Heart right ventricle (tissue), 16 donors: ENCODE measurements around the gene NAALADL2. TPM values are rescaled to one million over a fixed set of nuclear protein-coding genes. Genes with fewer than 3 reads are reported as not detected.
"Not testable (repeated sequence)": the region's sequence is repeated elsewhere in the genome, so short reads cannot be mapped to it uniquely, and the experiment has no call there.

ENCODE experiments used
- ATAC-seq, 8 donors: fragments of 200-7000 bp; cut with Tn5 transposase; one replicate each; pipeline ENCODE4 v1.9.1; 2020; ENCODE audit warnings: mild to moderate bottlenecking in 8 of 8, moderate library complexity in 8 of 8, moderate number of reproducible peaks in 1 of 8
- DNase-seq, 2 donors: peaks; one replicate each; pipeline ENCODE4 v3.0.0-alpha.2; 2020
- H3K27ac ChIP-seq, 10 donors: fragments of 200-600 bp; sonication (generic) in 2 of 10; one replicate each; pipeline versions ENCODE4 v1.5.0 to v1.8.0; 2020 to 2022; ENCODE audit warnings: mild to moderate bottlenecking in 3 of 10
- H3K27me3 ChIP-seq, 7 donors: fragments of 200-600 bp; one replicate each; pipeline ENCODE4 v1.8.0; 2021 to 2022; ENCODE audit warnings: mild to moderate bottlenecking in 2 of 7
- H3K36me3 ChIP-seq, 9 donors: fragments of 200-600 bp; sonication (generic) in 1 of 9; one replicate each; pipeline versions ENCODE4 v1.5.0 to v1.8.0; 2020 to 2022; ENCODE audit warnings: mild to moderate bottlenecking in 2 of 9
- H3K4me1 ChIP-seq, 9 donors: fragments of 200-600 bp; sonication (generic) in 1 of 9; one replicate each; pipeline versions ENCODE4 v1.5.0 to v1.8.0; 2020 to 2022; ENCODE audit warnings: mild to moderate bottlenecking in 4 of 9
- H3K4me3 ChIP-seq, 10 donors: fragments of 200-600 bp; sonication (generic) in 2 of 10; one replicate each; pipeline versions ENCODE4 v1.5.0 to v1.8.0; 2020 to 2022; ENCODE audit warnings: mild to moderate bottlenecking in 7 of 10, moderate library complexity in 2 of 10
- H3K9me3 ChIP-seq, 11 donors: fragments of 200-600 bp in 10 of 11; sonication (generic) in 2 of 11; one replicate each; pipeline versions ENCODE4 v1.5.0 to v1.8.0; 2013 to 2022; ENCODE audit warnings: mild to moderate bottlenecking in 2 of 11, control low read depth in 1 of 11, moderate library complexity in 1 of 11
- CTCF ChIP-seq, 9 donors: fragments of 200-600 bp; sonication (generic) in 2 of 9; IDR thresholded peaks; one replicate each; pipeline versions ENCODE4 v1.5.0 to v1.8.0; 2021 to 2022; ENCODE audit warnings: antibody characterized with exemption in 9 of 9, mild to moderate bottlenecking in 5 of 9, moderate library complexity in 1 of 9
- WGBS, 2 donors: extraction: QIAGEN DNeasy Blood & Tissue Kit; methylation state at CpG; one replicate each; pipeline ENCODE4 v1.1.7; 2013; ENCODE audit warnings: inconsistent platforms in 1 of 2; 5-methylcytosine and 5-hydroxymethylcytosine counted together
- intact Hi-C, 10 donors: fragments of 100-400 bp; cut with DNase I; formaldehyde crosslinking; loops; one replicate each; pipeline versions ENCODE4 v1.11.1 to v1.14.2; 2022
- polyA plus RNA-seq, 2 donors: library from polyadenylated mRNA; stranded (reverse); fragments of 200-250 nt; gene quantifications; one replicate each; pipeline ENCODE4 v1.2.3, GENCODE V29; 2013
- total RNA-seq, 10 donors: library from RNA; stranded (reverse); fragmentation: NEBNext Ultra II Directional in 3 of 10; extraction: Animal tissue kit (Norgen Biotek cat#: 25700) in 3 of 10; gene quantifications; one replicate each; pipeline versions ENCODE4 v1.2.1 to v1.2.4, GENCODE V29; 2021 to 2023
- donor health status: Arrhythmogenic right ventricular cardiomyopathy.
- donor health status: ischemic (EF 13 %, LVEDD 7.1; RV severe dilation, severe dysfunction).
- donor health status: healthy with polysubstance abuse.
- donor health status: DM: no; HTN: yes; CAD: no.
- donor health status: DM: no; HTN: no; CAD: no.
- donor health status: ischemic (EF 25% LVEDD 6.9; RV normal size, moderate dysfunction).
- donor health status: ischemic (EF 25% LVEDD 5.7; RV mildly dilated, moderate dysfunction).
- donor health status: healthy.
- donor health status: DM: yes; HTN: yes; CAD: no.
- donor health status: Ischemic cardiomyopathy.
- donor health status: ischemic (EF 35%, LVEDD 5.7; RV mildly dilated, moderate dysfunction).
- donor health status: nonischemic (EF 11% LVEDD 7.7; RV severe dilation, severe dysfunction).
- donor health status: DM: yes; HTN: yes; CAD: no.
- donor health status: PGD.
- donor health status: ischemic (EF 29% LVEDD 5.4; RV normal size, mild dysfunction).
- donor health status: nonischemic (EF 23%, LVEDD 6.1; RV moderate dilation, normal function).

NAALADL2 gene
- total and polyA plus RNA-seq, 12 donors = 0.36 to 11.9 (median 5.2) TPM

- intact Hi-C loops = no loop called here
- H3K4me1 ChIP-seq = no peaks in the 10 kb centered on the region
- ATAC-seq = no peak
- DNase-seq = no peak
- no peaks in the 10 kb centered on the region for H3K36me3 ChIP-seq
- no peak overlapping the region for H3K4me3 ChIP-seq
- H3K9me3 ChIP-seq = no peaks in the 10 kb centered on the region
- H3K27me3 ChIP-seq = no peaks in the 10 kb centered on the region
- no peak for TF ChIP-seq CTCF (IDR thresholded peaks at IDR 0.05)
- H3K27ac ChIP-seq = no peak overlapping the region
Measured at GRCh38 chr3:175270866-175271265, 411.7 kb downstream of the NAALADL2 start.

GRCh38 chr3:175271465-175271864 lies 412.3 kb downstream of the NAALADL2 start:
- intact Hi-C loops, H3K4me1 ChIP-seq, ATAC-seq, H3K27ac ChIP-seq, H3K36me3 ChIP-seq, H3K27me3 ChIP-seq, H3K9me3 ChIP-seq, DNase-seq, H3K4me3 ChIP-seq: not testable (repeated sequence)
- 95% methylated on average over 11 of the region's 11 CpGs for WGBS, 2 donors

GRCh38 chr3:175272392-175272791 lies 413.3 kb downstream of the NAALADL2 start:
- DNase-seq = no peak
- intact Hi-C loops = no loop called here
- Histone ChIP-seq H3K27me3 (no peaks in the 10 kb centered on the region), H3K4me1 (no peaks in the 10 kb centered on the region), H3K4me3 (no peak overlapping the region), H3K9me3 (no peaks in the 10 kb centered on the region), H3K27ac (no peak overlapping the region), H3K36me3 (no peaks in the 10 kb centered on the region)
- WGBS, 2 donors = 97% methylated on average over 1 of the region's 1 CpG
- no peak for ATAC-seq
- TF ChIP-seq CTCF (IDR thresholded peaks at IDR 0.05) = no peak

GRCh38 chr3:175273573-175273972 lies 414.4 kb downstream of the NAALADL2 start:
- H3K9me3 ChIP-seq = no peaks in the 10 kb centered on the region
- ATAC-seq (no peak), DNase-seq (no peak)
- no peak for TF ChIP-seq CTCF (IDR thresholded peaks at IDR 0.05)
- H3K4me1 ChIP-seq = no peaks in the 10 kb centered on the region
- 90 to 95% methylated on average over 4 of the region's 4 CpGs for WGBS, 2 donors
- H3K27ac ChIP-seq = no peak overlapping the region
- no peak overlapping the region for H3K4me3 ChIP-seq
- H3K27me3 ChIP-seq = no peaks in the 10 kb centered on the region
- intact Hi-C loops = no loop called here
- H3K36me3 ChIP-seq = no peaks in the 10 kb centered on the region

GRCh38 chr3:175274056-175274455 lies 414.9 kb downstream of the NAALADL2 start:
- Histone ChIP-seq H3K4me3 (no peak overlapping the region), H3K4me1 (no peaks in the 10 kb centered on the region), H3K9me3 (no peaks in the 10 kb centered on the region), H3K36me3 (no peaks in the 10 kb centered on the region), H3K27me3 (no peaks in the 10 kb centered on the region), H3K27ac (no peak overlapping the region)
- intact Hi-C loops = no loop called here
- TF ChIP-seq CTCF (IDR thresholded peaks at IDR 0.05) = no peak
- ATAC-seq (no peak), DNase-seq (no peak)
- WGBS, 2 donors = 68 to 73% methylated on average over 6 of the region's 6 CpGs
